ENCODE data around the gene KMO. TPM values are rescaled to one million over a fixed set of nuclear protein-coding genes. Genes with fewer than 3 reads are reported as not detected.

The KMO gene
- total and polyA plus RNA-seq, 2 of the 4 experiments (the other 2 are of a cell fraction): not detected

- no peak overlapping the region for H3K4me3 ChIP-seq (ENCODE audit: insufficient read depth, low read depth, low read length)
- H2BK5ac ChIP-seq (ENCODE audit: low read depth, low read length, poor library complexity, severe bottlenecking): no peak overlapping the region
- no peaks in the 10 kb centered on the region for H4K20me1 ChIP-seq (ENCODE audit: insufficient read depth, low read length)
- no TSS peak for BruUV-seq (replicated peaks)
- DNase-seq: no peak
- in situ Hi-C loops (cut with MboI; ENCODE audit: low sequenced_read_pairs): no loop called here
- no peak for TF ChIP-seq RCOR1 (IDR thresholded peaks at IDR 0.05; ENCODE audit: insufficient replicate concordance, low read length)
- TF ChIP-seq MAFK (IDR thresholded peaks at IDR 0.05; ENCODE audit: low read depth, low read length): no peak
- TF ChIP-seq, protein P1, sequence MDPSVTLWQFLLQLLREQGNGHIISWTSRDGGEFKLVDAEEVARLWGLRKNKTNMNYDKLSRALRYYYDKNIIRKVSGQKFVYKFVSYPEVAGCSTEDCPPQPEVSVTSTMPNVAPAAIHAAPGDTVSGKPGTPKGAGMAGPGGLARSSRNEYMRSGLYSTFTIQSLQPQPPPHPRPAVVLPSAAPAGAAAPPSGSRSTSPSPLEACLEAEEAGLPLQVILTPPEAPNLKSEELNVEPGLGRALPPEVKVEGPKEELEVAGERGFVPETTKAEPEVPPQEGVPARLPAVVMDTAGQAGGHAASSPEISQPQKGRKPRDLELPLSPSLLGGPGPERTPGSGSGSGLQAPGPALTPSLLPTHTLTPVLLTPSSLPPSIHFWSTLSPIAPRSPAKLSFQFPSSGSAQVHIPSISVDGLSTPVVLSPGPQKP (IDR thresholded peaks at IDR 0.05; ENCODE audit: borderline replicate concordance, low read depth, low read length): no peak
- TF ChIP-seq USF2 (IDR thresholded peaks at IDR 0.05; ENCODE audit: low read depth, low read length): no peak
- TF ChIP-seq SMC3 (IDR thresholded peaks at IDR 0.05; ENCODE audit: low read depth, low read length): no peak
- TF ChIP-seq BHLHE40 (IDR thresholded peaks at IDR 0.05; ENCODE audit: low read depth, low read length): no peak
- TF ChIP-seq CHD1 (IDR thresholded peaks at IDR 0.05; ENCODE audit: low read depth, low read length): no peak
- TF ChIP-seq POLR2A (IDR thresholded peaks at IDR 0.05; ENCODE audit: low read depth, low read length): no peak
- no peaks in the 10 kb centered on the region for H3K36me3 ChIP-seq (ENCODE audit: control insufficient read depth, insufficient read depth, low read length)
- intact Hi-C loops (cut with micrococcal nuclease): no loop called here
- H3K4me1 ChIP-seq (ENCODE audit: control insufficient read depth, insufficient read depth, low read length): no peaks in the 10 kb centered on the region
- no peak overlapping the region for H3K4me2 ChIP-seq (ENCODE audit: low read depth, low read length)
- 68% methylated on average over 3 of the region's 3 CpGs; no CpG with 5 or more reads in 1 of the 2 experiments for WGBS, 2 experiments (ENCODE audit: extremely low coverage in 2 of 2, insufficient read length in 1 of 2)
- no peak overlapping the region for H3K56ac ChIP-seq (ENCODE audit: extremely low read depth, insufficient read depth, low read length)
- no peak overlapping the region for H4K5ac ChIP-seq (ENCODE audit: low read depth, low read length)
- H3K9me3 ChIP-seq (ENCODE audit: control insufficient read depth, insufficient read depth, low read length): no peaks in the 10 kb centered on the region
- H4K8ac ChIP-seq (ENCODE audit: low read depth in 2 of 2, low read length in 2 of 2): no peak overlapping the region
- ChIA-PET CTCF (interaction anchor here (1.2 kb wide), 1 partner anchor 30 kb away, joined by 3 read pairs; no protein-coding TSS in a partner anchor), POLR2A (ENCODE audit: unreplicated experiment) (no interaction called here)
- no peak overlapping the region for H2AK9ac ChIP-seq (replicated peaks; ENCODE audit: low read depth, low read length, poor library complexity)
- no peaks in the 10 kb centered on the region for H3K79me1 ChIP-seq (ENCODE audit: low read depth in 1 of 2, low read length in 2 of 2)
- no peak overlapping the region for H3K18ac ChIP-seq (ENCODE audit: low read depth, low read length)
- H2BK20ac ChIP-seq (ENCODE audit: low read depth, low read length): no peak overlapping the region
- no peaks in the 10 kb centered on the region; the same call in 1 of the 2 replicates for H3K27me3 ChIP-seq (ENCODE audit: control insufficient read depth, insufficient read depth, low read length)
- H2AFZ ChIP-seq (replicated peaks; ENCODE audit: low read length, poor library complexity): no peak overlapping the region
- dilution Hi-C loops (cut with HindIII; ENCODE audit: low sequenced_read_pairs, unreplicated experiment): no loop called here
- H2AK5ac ChIP-seq (ENCODE audit: low read depth, low read length): no peak overlapping the region
- no peaks in the 10 kb centered on the region for H3K9me1 ChIP-seq (ENCODE audit: insufficient read depth, low read length)
- no peak overlapping the region for H3K9ac ChIP-seq (ENCODE audit: low read depth, low read length)
- no peak overlapping the region for H2BK120ac ChIP-seq (ENCODE audit: low read depth, low read length)
- no peak overlapping the region for H3K14ac ChIP-seq (replicated peaks; ENCODE audit: low read depth, low read length)
- H3K4ac ChIP-seq (ENCODE audit: low read depth, low read length): no peak overlapping the region
- no peak for ATAC-seq (ENCODE audit: low read depth)
- H4K91ac ChIP-seq (ENCODE audit: insufficient read depth, low read depth, low read length): no peak overlapping the region
- H3K27ac ChIP-seq (ENCODE audit: insufficient read depth, low read length): no peak overlapping the region
- H2BK15ac ChIP-seq (ENCODE audit: low read depth, low read length): no peak overlapping the region
- H3K23ac ChIP-seq (ENCODE audit: low read depth, low read length): no peak overlapping the region
Measured at GRCh38 chr1:241560849-241561187, 28.6 kb downstream of the KMO start.

Measured in IMR-90 (cell line).